ENCODE data around the gene NR5A1.

NR5A1 gene

GRCh38 chr9:124506931-124507879 is at the start of gene NR5A1:
NR5A1 (minus strand) TSS chr9:124507399; CDS start chr9:124503395, 4,004 bp downstream.
- in situ Hi-C loops (cut with MboI; ENCODE audit: low sequenced_read_pairs), result no loop called here

GRCh38 chr9:124555043-124555442 is 47.8 kb upstream of the NR5A1 start:
- in situ Hi-C loops (cut with MboI; ENCODE audit: low sequenced_read_pairs), result no loop called here

- in situ Hi-C loops (cut with MboI; ENCODE audit: low sequenced_read_pairs), result no loop called here
Observed at GRCh38 chr9:124553738-124554137, 46.5 kb upstream of the NR5A1 start.

- in situ Hi-C loops (cut with MboI; ENCODE audit: low sequenced_read_pairs), result no loop called here
Observed at GRCh38 chr9:124552273-124552605, 45.0 kb upstream of the NR5A1 start.

- in situ Hi-C loops (cut with MboI; ENCODE audit: low sequenced_read_pairs), result no loop called here
Observed at GRCh38 chr9:124551472-124552272, 44.5 kb upstream of the NR5A1 start.

- in situ Hi-C loops (cut with MboI; ENCODE audit: low sequenced_read_pairs), result no loop called here
Observed at GRCh38 chr9:124550072-124550471, 42.9 kb upstream of the NR5A1 start.

- in situ Hi-C loops (cut with MboI; ENCODE audit: low sequenced_read_pairs), result no loop called here
Observed at GRCh38 chr9:124549016-124549415, 41.8 kb upstream of the NR5A1 start.

GRCh38 chr9:124544535-124544934 is 37.3 kb upstream of the NR5A1 start:
- in situ Hi-C loops (cut with MboI; ENCODE audit: low sequenced_read_pairs), result no loop called here

- in situ Hi-C loops (cut with MboI; ENCODE audit: low sequenced_read_pairs), result no loop called here
Observed at GRCh38 chr9:124541824-124542223, 34.6 kb upstream of the NR5A1 start.

- in situ Hi-C loops (cut with MboI; ENCODE audit: low sequenced_read_pairs), result no loop called here
Observed at GRCh38 chr9:124537926-124538325, 30.7 kb upstream of the NR5A1 start.

- in situ Hi-C loops (cut with MboI; ENCODE audit: low sequenced_read_pairs), result no loop called here
Observed at GRCh38 chr9:124535846-124536245, 28.6 kb upstream of the NR5A1 start.

- in situ Hi-C loops (cut with MboI; ENCODE audit: low sequenced_read_pairs), result no loop called here
Observed at GRCh38 chr9:124532897-124533296, 25.7 kb upstream of the NR5A1 start.

- in situ Hi-C loops (cut with MboI; ENCODE audit: low sequenced_read_pairs), result no loop called here
Observed at GRCh38 chr9:124531115-124531514, 23.9 kb upstream of the NR5A1 start.

- in situ Hi-C loops (cut with MboI; ENCODE audit: low sequenced_read_pairs), result no loop called here
Observed at GRCh38 chr9:124530246-124530645, 23.0 kb upstream of the NR5A1 start.

- in situ Hi-C loops (cut with MboI; ENCODE audit: low sequenced_read_pairs), result no loop called here
Observed at GRCh38 chr9:124527781-124528180, 20.6 kb upstream of the NR5A1 start.

- in situ Hi-C loops (cut with MboI; ENCODE audit: low sequenced_read_pairs), result no loop called here
Observed at GRCh38 chr9:124526174-124526573, 19.0 kb upstream of the NR5A1 start.

- in situ Hi-C loops (cut with MboI; ENCODE audit: low sequenced_read_pairs), result no loop called here
Observed at GRCh38 chr9:124522121-124523098, 15.2 kb upstream of the NR5A1 start.

GRCh38 chr9:124521142-124521541 is 13.9 kb upstream of the NR5A1 start:
- in situ Hi-C loops (cut with MboI; ENCODE audit: low sequenced_read_pairs), result no loop called here

- in situ Hi-C loops (cut with MboI; ENCODE audit: low sequenced_read_pairs), result no loop called here
Observed at GRCh38 chr9:124520206-124520596, 13.0 kb upstream of the NR5A1 start.

- in situ Hi-C loops (cut with MboI; ENCODE audit: low sequenced_read_pairs), result no loop called here
Observed at GRCh38 chr9:124518116-124518515, 10.9 kb upstream of the NR5A1 start.

- in situ Hi-C loops (cut with MboI; ENCODE audit: low sequenced_read_pairs), result no loop called here
Observed at GRCh38 chr9:124517600-124517999, 10.4 kb upstream of the NR5A1 start.
